SK-N-SH treated with all-trans-retinoic acid at 6 μM for 48 hours (cell line): Measurements from ENCODE around the gene LAPTM5.

Experiments
- BACH2 ChIP-seq: fragments of 250-450 bp; sonication (Bioruptor Pico); IDR thresholded peaks from 2 replicates; pipeline ENCODE4 v1.9.0; 2021; ENCODE audit warnings: mild to moderate bottlenecking, borderline replicate concordance
- ISL1 ChIP-seq: fragments of 250-450 bp; sonication (Bioruptor Pico); IDR thresholded peaks from 2 replicates; pipeline ENCODE4 v2.1.2; 2022; ENCODE audit warnings: mild to moderate bottlenecking, moderate library complexity
- PATZ1 ChIP-seq: fragments of 250-450 bp; sonication (Bioruptor Pico); IDR thresholded peaks from 2 replicates; pipeline ENCODE4 v1.8.0; 2020; ENCODE audit warnings: mild to moderate bottlenecking, moderate library complexity, borderline replicate concordance
- TOX ChIP-seq: fragments of 250-450 bp; sonication (Bioruptor Pico); IDR thresholded peaks from 2 replicates; pipeline ENCODE4 v1.8.0; 2021; ENCODE audit warnings: mild to moderate bottlenecking, moderate library complexity, borderline replicate concordance
- ZFP3 ChIP-seq: fragments of 250-450 bp; sonication (Bioruptor Pico); IDR thresholded peaks from 2 replicates; pipeline ENCODE4 v1.5.0; 2020; ENCODE audit warnings: mild to moderate bottlenecking, moderate library complexity
- ZNF70 ChIP-seq: fragments of 450-650 bp; formaldehyde crosslinking; IDR thresholded peaks from 2 replicates; pipeline ENCODE4 v1.5.0; 2020; ENCODE audit warnings: mild to moderate bottlenecking, moderate library complexity

DNA sequence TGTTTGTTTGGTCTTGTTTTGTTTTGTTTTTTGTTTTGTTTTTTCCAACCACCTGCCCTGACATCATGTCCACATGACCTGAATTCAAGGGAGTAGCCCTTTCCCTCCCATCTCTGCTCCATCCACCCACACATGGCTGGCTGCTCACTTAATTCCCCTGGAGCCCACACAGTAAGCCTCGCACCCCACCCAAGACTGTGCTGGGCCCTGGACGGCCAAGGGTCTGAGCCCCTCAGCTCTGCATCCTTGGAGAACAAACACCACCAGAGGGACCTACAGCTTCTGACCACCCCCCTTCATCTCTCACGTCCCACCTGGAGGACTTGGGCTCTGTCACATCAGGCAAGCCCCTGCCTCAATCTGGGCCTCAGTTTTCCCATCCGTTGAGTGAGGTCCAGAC is 73.3 kb downstream of the LAPTM5 start:
- TF ChIP-seq TOX (CRISPR knock-in tag) (no peak), PATZ1 (CRISPR knock-in tag) (no peak), ISL1 (CRISPR knock-in tag) (no peak), ZFP3 (CRISPR knock-in tag) (no peak), BACH2 (CRISPR knock-in tag) (no peak), ZNF70 (no peak)
